Measurements from ENCODE around the gene NRG3. TPM values are rescaled to one million over a fixed set of nuclear protein-coding genes. Genes with fewer than 3 reads are reported as not detected.

The NRG3 gene
- total and polyA plus RNA-seq, 2 donors (not counting 1 experiment from before 2014, with no cell fraction given): not detected

GRCh38 chr10:82691211-82691610, 816.2 kb downstream of the NRG3 start:
- TF ChIP-seq EZH2 (IDR thresholded peaks at IDR 0.05; ENCODE audit: low read length, missing control alignments) (no peak), CTCF (conservative IDR thresholded peaks at IDR 0.05 in 1 of 2, IDR thresholded peaks at IDR 0.05 in 1 of 2; ENCODE audit: low read depth in 1 of 2, low read length in 2 of 2) (no peak)

GRCh38 chr10:82692458-82692857, 817.5 kb downstream of the NRG3 start:
- no peak for DNase-seq (ENCODE audit: low read depth in 2 of 2)
- Histone ChIP-seq H4K20me1 (ENCODE audit: control insufficient read depth, extremely low read depth, insufficient read depth, low read length) (no peaks in the 10 kb centered on the region), H3K4me2 (ENCODE audit: extremely low read depth, insufficient read depth, low read length) (no peak overlapping the region), H3K36me3 (ENCODE audit: control insufficient read depth, insufficient read depth, low read length) (no peaks in the 10 kb centered on the region), H3K9me3 (ENCODE audit: control insufficient read depth, insufficient read depth, low read depth, low read length) (no peaks in the 10 kb centered on the region), H3K27me3 (ENCODE audit: control insufficient read depth, insufficient read depth, low read length) (no peaks in the 10 kb centered on the region), H3K4me3 (replicated peaks in 1 of 4; ENCODE audit: control extremely low read depth in 1 of 4, insufficient read depth in 1 of 4, low read depth in 3 of 4, low read length in 4 of 4) (no peak overlapping the region), H3K79me2 (ENCODE audit: control insufficient read depth, insufficient read depth, low read length) (no peaks in the 10 kb centered on the region), H3K27ac (ENCODE audit: insufficient read depth, low read length) (no peak overlapping the region), H2AFZ (ENCODE audit: low read length) (no peak overlapping the region), H3K4me1 (ENCODE audit: control insufficient read depth, extremely low read depth, insufficient read depth, low read length) (no peaks in the 10 kb centered on the region), H3K9ac (ENCODE audit: insufficient read depth, low read length) (no peak overlapping the region)
- TF ChIP-seq CTCF (conservative IDR thresholded peaks at IDR 0.05 in 1 of 2, IDR thresholded peaks at IDR 0.05 in 1 of 2; ENCODE audit: low read depth in 1 of 2, low read length in 2 of 2): no peak
- TF ChIP-seq EZH2 (IDR thresholded peaks at IDR 0.05; ENCODE audit: low read length, missing control alignments): no peak

More at GRCh38 chr10:82691211-82691610, 816.2 kb downstream of the NRG3 start:
- no peaks in the 10 kb centered on the region for H3K4me1 ChIP-seq (ENCODE audit: control insufficient read depth, extremely low read depth, insufficient read depth, low read length)
- H3K79me2 ChIP-seq (ENCODE audit: control insufficient read depth, insufficient read depth, low read length): no peaks in the 10 kb centered on the region
- no peaks in the 10 kb centered on the region for H3K9me3 ChIP-seq (ENCODE audit: control insufficient read depth, insufficient read depth, low read depth, low read length)
- no peak overlapping the region for H2AFZ ChIP-seq (ENCODE audit: low read length)
- H4K20me1 ChIP-seq (ENCODE audit: control insufficient read depth, extremely low read depth, insufficient read depth, low read length): no peaks in the 10 kb centered on the region
- no peak for DNase-seq (ENCODE audit: low read depth in 2 of 2)
- H3K36me3 ChIP-seq (ENCODE audit: control insufficient read depth, insufficient read depth, low read length): no peaks in the 10 kb centered on the region
- no peaks in the 10 kb centered on the region for H3K27me3 ChIP-seq (ENCODE audit: control insufficient read depth, insufficient read depth, low read length)
- no peak overlapping the region for H3K4me3 ChIP-seq (replicated peaks in 1 of 4; ENCODE audit: control extremely low read depth in 1 of 4, insufficient read depth in 1 of 4, low read depth in 3 of 4, low read length in 4 of 4)
- no peak overlapping the region for H3K4me2 ChIP-seq (ENCODE audit: extremely low read depth, insufficient read depth, low read length)
- no peak overlapping the region for H3K27ac ChIP-seq (ENCODE audit: insufficient read depth, low read length)
- no peak overlapping the region for H3K9ac ChIP-seq (ENCODE audit: insufficient read depth, low read length)

- H3K4me3 ChIP-seq (replicated peaks in 1 of 4; ENCODE audit: control extremely low read depth in 1 of 4, insufficient read depth in 1 of 4, low read depth in 3 of 4, low read length in 4 of 4): no peak overlapping the region
- H3K4me1 ChIP-seq (ENCODE audit: control insufficient read depth, extremely low read depth, insufficient read depth, low read length): no peaks in the 10 kb centered on the region
- no peak overlapping the region for H2AFZ ChIP-seq (ENCODE audit: low read length)
- H3K27me3 ChIP-seq (ENCODE audit: control insufficient read depth, insufficient read depth, low read length): no peaks in the 10 kb centered on the region
- H3K9ac ChIP-seq (ENCODE audit: insufficient read depth, low read length): no peak overlapping the region
- TF ChIP-seq EZH2 (IDR thresholded peaks at IDR 0.05; ENCODE audit: low read length, missing control alignments): no peak
- no peak for TF ChIP-seq CTCF (conservative IDR thresholded peaks at IDR 0.05 in 1 of 2, IDR thresholded peaks at IDR 0.05 in 1 of 2; ENCODE audit: low read depth in 1 of 2, low read length in 2 of 2)
- no peaks in the 10 kb centered on the region for H4K20me1 ChIP-seq (ENCODE audit: control insufficient read depth, extremely low read depth, insufficient read depth, low read length)
- H3K36me3 ChIP-seq (ENCODE audit: control insufficient read depth, insufficient read depth, low read length): no peaks in the 10 kb centered on the region
- no peaks in the 10 kb centered on the region for H3K9me3 ChIP-seq (ENCODE audit: control insufficient read depth, insufficient read depth, low read depth, low read length)
- H3K27ac ChIP-seq (ENCODE audit: insufficient read depth, low read length): no peak overlapping the region
- no peaks in the 10 kb centered on the region for H3K79me2 ChIP-seq (ENCODE audit: control insufficient read depth, insufficient read depth, low read length)
- DNase-seq (ENCODE audit: low read depth in 2 of 2): no peak
- no peak overlapping the region for H3K4me2 ChIP-seq (ENCODE audit: extremely low read depth, insufficient read depth, low read length)
Measured at GRCh38 chr10:82721831-82722230, 846.8 kb downstream of the NRG3 start.

Measured in fibroblast of lung (primary cell).